ENCODE data around the gene OSTM1. TPM values are rescaled to one million over a fixed set of nuclear protein-coding genes. Genes with fewer than 3 reads are reported as not detected.

OSTM1 gene
- total and polyA plus RNA-seq, 2 experiments from 2014 or later, result 17.4 to 28.1 TPM

- Mint-ChIP-seq H3K9me3 (peaks cover 47% of the 10 kb centered on the region), H3K4me3 (no peak overlapping the region), H3K27ac (no peak overlapping the region), H3K4me1 (no peaks in the 10 kb centered on the region), H3K36me3 (ENCODE audit: low read depth) (peaks cover 40% of the 10 kb centered on the region), H3K27me3 (ENCODE audit: insufficient read depth, low read depth, poor library complexity) (peaks cover under 1% of the 10 kb centered on the region)
- H3K4me1 ChIP-seq (ENCODE audit: insufficient read depth), result no peaks in the 10 kb centered on the region
- DNase-seq (ENCODE audit: low spot score), result no peak
- 0 out of 2 replicates have a peak, but pooled peaks cover 7% of the 10 kb centered on the region for H3K9me2 ChIP-seq (ENCODE audit: insufficient read depth)
- H3K79me2 ChIP-seq (replicated peaks; ENCODE audit: insufficient read depth), result no peaks in the 10 kb centered on the region
- H3K27me3 ChIP-seq (ENCODE audit: insufficient read depth), result no peaks in the 10 kb centered on the region
- TF ChIP-seq ETS1 (IDR thresholded peaks at IDR 0.05) (no peak), ZNF331 (CRISPR knock-in tag; IDR thresholded peaks at IDR 0.05; ENCODE audit: low read depth) (no peak), EZH2 (IDR thresholded peaks at IDR 0.05; ENCODE audit: low read depth, unreplicated experiment) (no peak), JUNB (IDR thresholded peaks at IDR 0.05; ENCODE audit: unreplicated experiment) (no peak)
- H3K4me3 ChIP-seq, result no peak overlapping the region
- no peaks in the 10 kb centered on the region for H4K20me1 ChIP-seq (replicated peaks; ENCODE audit: insufficient read depth)
- no peak overlapping the region for H3K4me2 ChIP-seq
- peaks cover 8% of the 10 kb centered on the region; the same call in 1 of the 2 replicates for H3K36me3 ChIP-seq (ENCODE audit: insufficient read depth)
- no peak for ATAC-seq
- no peaks in the 10 kb centered on the region for H3F3A ChIP-seq (replicated peaks; ENCODE audit: low read depth)
- H3K27ac ChIP-seq (ENCODE audit: low read depth), result no peak overlapping the region
- H2AFZ ChIP-seq, result no peak overlapping the region
Observed at GRCh38 chr6:108013787-108014439, 60.6 kb downstream of the OSTM1 start.

GRCh38 chr6:108009894-108010293, 64.6 kb downstream of the OSTM1 start:
- no peaks in the 10 kb centered on the region for H3K4me1 ChIP-seq (ENCODE audit: insufficient read depth)
- no peak overlapping the region for H2AFZ ChIP-seq
- H3K9me3 Mint-ChIP-seq, result peaks cover 46% of the 10 kb centered on the region
- H3K27ac Mint-ChIP-seq, result no peak overlapping the region
- no peak overlapping the region for H3K4me3 Mint-ChIP-seq
- no peak overlapping the region for H3K4me2 ChIP-seq
- no peaks in the 10 kb centered on the region for H3K27me3 ChIP-seq (ENCODE audit: insufficient read depth)
- H3K27me3 Mint-ChIP-seq (ENCODE audit: insufficient read depth, low read depth, poor library complexity), result peaks cover 6% of the 10 kb centered on the region
- H3K36me3 ChIP-seq (ENCODE audit: insufficient read depth), result no peaks in the 10 kb centered on the region; the same call in 1 of the 2 replicates
- no peaks in the 10 kb centered on the region for H3K4me1 Mint-ChIP-seq
- no peaks in the 10 kb centered on the region for H3F3A ChIP-seq (replicated peaks; ENCODE audit: low read depth)
- 0 out of 2 replicates have a peak, but pooled peaks cover 9% of the 10 kb centered on the region for H3K9me2 ChIP-seq (ENCODE audit: insufficient read depth)
- H3K4me3 ChIP-seq, result no peak overlapping the region
- H4K20me1 ChIP-seq (replicated peaks; ENCODE audit: insufficient read depth), result no peaks in the 10 kb centered on the region
- DNase-seq (ENCODE audit: low spot score) (no peak), ATAC-seq (no peak)
- H3K36me3 Mint-ChIP-seq (ENCODE audit: low read depth), result peaks cover 32% of the 10 kb centered on the region
- no peaks in the 10 kb centered on the region for H3K79me2 ChIP-seq (replicated peaks; ENCODE audit: insufficient read depth)
- no peak overlapping the region for H3K27ac ChIP-seq (ENCODE audit: low read depth)
- TF ChIP-seq ZNF462 (CRISPR knock-in tag; IDR thresholded peaks at IDR 0.05), result no peak
- no peak for TF ChIP-seq JUNB (IDR thresholded peaks at IDR 0.05; ENCODE audit: unreplicated experiment)
- no peak for TF ChIP-seq EZH2 (IDR thresholded peaks at IDR 0.05; ENCODE audit: low read depth, unreplicated experiment)
- no peak for TF ChIP-seq NANOG (IDR thresholded peaks at IDR 0.05; ENCODE audit: borderline replicate concordance)
- no peak for TF ChIP-seq STAT1 (IDR thresholded peaks at IDR 0.05; ENCODE audit: unreplicated experiment)
- TF ChIP-seq POLR2AphosphoS5 (IDR thresholded peaks at IDR 0.05; ENCODE audit: low read depth), result no peak
- TF ChIP-seq ZNF331 (CRISPR knock-in tag; IDR thresholded peaks at IDR 0.05; ENCODE audit: low read depth), result no peak
- TF ChIP-seq CTCF (conservative IDR thresholded peaks at IDR 0.05; ENCODE audit: low read depth in 2 of 2), result no peak
- no peak for TF ChIP-seq ETS1 (IDR thresholded peaks at IDR 0.05)
- no peak for TF ChIP-seq EZH2phosphoT487 (IDR thresholded peaks at IDR 0.05; ENCODE audit: unreplicated experiment)

All from GM23338 (cell line).